K562 (cell line): ENCODE measurements around the gene HCCS. TPM values are rescaled to one million over a fixed set of nuclear protein-coding genes. Genes with fewer than 3 reads are reported as not detected.
A peak's percentile ranks its signal among the peaks of the same experiment; 100 is the strongest.

ENCODE experiments used
- ATAC-seq: fragments of 200-7000 bp; cut with Tn5 transposase; 3 replicates; pipeline ENCODE4 v1.9.1; 2020; ENCODE audit warnings: moderate library complexity
- BruUV-seq: library from RNA; stranded (reverse); fragments of 400-500 nt; replicated peaks from 2 replicates; lab custom pipeline; 2021; lab: Mats Ljungman, UMichigan
- CTCF ChIA-PET: fragments of 300-600 bp; formaldehyde crosslinking; extraction: SDS; loops from one replicate; lab custom pipeline; 2021; ENCODE audit warnings: low intra/inter-chr PET ratio; lab: Yijun Ruan, JAX
- POLR2A ChIA-PET: fragments of 300-600, 350-650 bp; sonication (Branson Sonifier 250); formaldehyde crosslinking; extraction: SDS; loops from one replicate; lab custom pipeline; 2021; ENCODE audit warnings: antibody characterized with exemption, inconsistent platforms; lab: Yijun Ruan, JAX
- DNase-seq, 4 experiments: peaks; one replicate each; pipeline versions ENCODE4 v3.0.0 to v3.0.0-alpha.2; 2011 to 2018; ENCODE audit warnings: low spot score in 3 of 4, mixed read lengths in 3 of 4; ENCODE audit errors: extremely low read depth in 1 of 4
- FAIRE-seq: peaks from 2 replicates; lab custom pipeline; 2011; peaks lifted over from hg19 to GRCh38; lab: Jason Lieb, UNC
- H2AFZ ChIP-seq: 2 replicates; pipeline ENCODE4 v1.6.0; 2011; ENCODE audit warnings: low read depth, low read length, control low read depth, inconsistent platforms
- H3K27ac ChIP-seq: fragments of 200-600 bp; 3 replicates; pipeline ENCODE4 v1.8.0; 2011; ENCODE audit warnings: low read depth, mild to moderate bottlenecking, control low read depth, inconsistent platforms, low read length, moderate library complexity, mixed read lengths; ENCODE audit errors: extremely low read depth
- H3K27me3 ChIP-seq, 2 experiments: fragments of 300-600 bp in 1 of 2; 2 replicates in 1 of 2; 3 replicates in 1 of 2; pipeline versions ENCODE4 v1.6.0 to v1.8.0; 2011; ENCODE audit warnings: inconsistent platforms in 2 of 2, low read length in 2 of 2, mild to moderate bottlenecking in 1 of 2, mixed read lengths in 1 of 2, moderate library complexity in 1 of 2; ENCODE audit not compliant: control insufficient read depth in 2 of 2, insufficient read depth in 2 of 2
- H3K36me3 ChIP-seq: fragments of 300-600 bp; 3 replicates; pipeline ENCODE4 v1.8.0; 2011; ENCODE audit warnings: mild to moderate bottlenecking, low read length, inconsistent platforms; ENCODE audit not compliant: control insufficient read depth, insufficient read depth
- H3K4me1 ChIP-seq, 2 experiments: fragments of 200-600 bp in 1 of 2; replicated peaks in 1 of 2; 2 replicates in 1 of 2; 3 replicates in 1 of 2; pipeline versions ENCODE4 v1.5.1 to v1.8.0; 2011; ENCODE audit warnings: inconsistent platforms in 2 of 2, low read length in 2 of 2, mild to moderate bottlenecking in 1 of 2, mixed read lengths in 1 of 2, moderate library complexity in 1 of 2; ENCODE audit not compliant: control insufficient read depth in 2 of 2, insufficient read depth in 2 of 2
- H3K4me2 ChIP-seq: 2 replicates; pipeline ENCODE4 v1.6.1; 2011; ENCODE audit warnings: low read length, control low read depth, inconsistent platforms, mixed read lengths; ENCODE audit not compliant: insufficient read depth
- H3K4me3 ChIP-seq: fragments of 200-600 bp; sonication (generic), shearing (Covaris generic); 2 replicates; pipeline ENCODE4 v1.5.1; 2016; ENCODE audit warnings: control low read depth, inconsistent platforms
- H3K79me2 ChIP-seq: fragments of 200-600 bp; 3 replicates; pipeline ENCODE4 v1.8.0; 2011; ENCODE audit warnings: low read length, inconsistent platforms; ENCODE audit not compliant: control insufficient read depth, insufficient read depth
- H3K9ac ChIP-seq, 2 experiments: 2 replicates each; pipeline versions ENCODE4 v1.6.0 to v1.6.1; 2011; ENCODE audit warnings: low read depth in 2 of 2, low read length in 2 of 2, control low read depth in 1 of 2, inconsistent platforms in 1 of 2, mild to moderate bottlenecking in 1 of 2, mixed read lengths in 1 of 2; ENCODE audit not compliant: insufficient read depth in 1 of 2
- H3K9me1 ChIP-seq: one replicate; pipeline ENCODE4 v1.6.0; 2011; ENCODE audit warnings: inconsistent platforms, mild to moderate bottlenecking, low read length, moderate library complexity; ENCODE audit not compliant: control insufficient read depth, insufficient read depth
- H3K9me3 ChIP-seq: replicated peaks from 2 replicates; pipeline ENCODE4 v1.5.1; 2011; ENCODE audit warnings: low read depth, low read length, inconsistent platforms; ENCODE audit not compliant: control insufficient read depth, insufficient read depth
- H4K20me1 ChIP-seq: replicated peaks from 2 replicates; pipeline ENCODE4 v1.6.1; 2011; ENCODE audit warnings: low read length, inconsistent platforms, mixed read lengths; ENCODE audit not compliant: control insufficient read depth, insufficient read depth
- CBX2 ChIP-seq: fragments of 200-600 bp; sonication (generic); IDR thresholded peaks from one replicate; pipeline ENCODE4 v1.6.1; 2012; ENCODE audit warnings: mild to moderate bottlenecking, low read length, inconsistent platforms; ENCODE audit not compliant: insufficient read depth, poor library complexity, severe bottlenecking
- MCM5 ChIP-seq: fragments of 450-650 bp; IDR thresholded peaks from 2 replicates; pipeline ENCODE4 v1.6.1; 2016; ENCODE audit warnings: low read depth
- NCOA2 ChIP-seq, 2 experiments: fragments of 450-650 bp; IDR thresholded peaks; 2 replicates each; pipeline ENCODE4 v1.6.1; 2018; ENCODE audit warnings: mild to moderate bottlenecking in 2 of 2, moderate library complexity in 1 of 2; ENCODE audit not compliant: partially characterized antibody in 2 of 2
- NR2F6 ChIP-seq: fragments of 450-650 bp; formaldehyde crosslinking; IDR thresholded peaks from 2 replicates; pipeline ENCODE4 v1.4.0; 2020; ENCODE audit warnings: mild to moderate bottlenecking
- RBFOX2 ChIP-seq: fragments of 200-400 bp; formaldehyde crosslinking; IDR thresholded peaks from 2 replicates; pipeline ENCODE4 v1.6.1; 2017; ENCODE audit warnings: low read depth, mild to moderate bottlenecking, low read length, moderate library complexity
- ZKSCAN1 ChIP-seq: fragments of 150-350 bp; IDR thresholded peaks from 2 replicates; pipeline ENCODE4 v1.6.1; 2016; ENCODE audit warnings: low read depth, low read length
- ZNF316 ChIP-seq: fragments of 450-650 bp; IDR thresholded peaks from 2 replicates; pipeline ENCODE4 v1.6.1; 2016
- WGBS: fragments of 100-300 bp; shearing (Covaris generic); methylation state at CpG from one replicate; pipeline ENCODE4 v1.1.6; 2016; ENCODE audit warnings: low coverage, mixed read lengths; ENCODE audit not compliant: insufficient coverage; ENCODE audit errors: missing lambda C conversion rate; 5-methylcytosine and 5-hydroxymethylcytosine counted together
- in situ Hi-C: fragments of 300-500 bp; cut with MboI; formaldehyde crosslinking; loops from 4 replicates; pipeline ENCODE4 v1.15.0; 2018; ENCODE audit warnings: inconsistent platforms, mixed read lengths
- intact Hi-C: fragments of 100-400 bp; cut with micrococcal nuclease; formaldehyde crosslinking; loops from 2 replicates; pipeline ENCODE4 v1.14.2; 2022
- polyA plus RNA-seq, 8 experiments: library from polyadenylated mRNA; depleted of rRNA in 4 of 8; stranded (reverse) in 5 of 8; unstranded in 3 of 8; fragments of >200 nt; fragmentation: Nextera tagmentation in 2 of 8; fragmentation: Illumina TruSeq in 1 of 8; extraction: Ambion mirVana in 2 of 8; extraction: Trizol in 1 of 8; gene quantifications; 2 replicates each; pipeline versions ENCODE4 v1.2.1 to v1.2.3, GENCODE V29; 2011 to 2014; ENCODE audit warnings: inconsistent platforms in 1 of 8, missing spikeins in 1 of 8
- total RNA-seq, 7 experiments: library from RNA; depleted of rRNA in 6 of 7; stranded (reverse); fragments of >200 nt in 6 of 7; fragmentation: Illumina TruSeq in 2 of 7; extraction: Trizol in 2 of 7; gene quantifications; 2 replicates each; pipeline versions ENCODE4 v1.2.1 to v1.2.3, GENCODE V29; 2011 to 2021; ENCODE audit warnings: low replicate concordance in 1 of 7
- TF ChIP-seq, protein P1 (sequence below), 2 experiments: fragments of 450-650 bp in 1 of 2; sonication (generic) in 1 of 2; formaldehyde crosslinking; conservative IDR thresholded peaks; 2 replicates each; pipeline versions ENCODE4 v1.4.0 to v1.8.1; 2020 to 2022; ENCODE audit warnings: mild to moderate bottlenecking in 1 of 2, missing genetic modification reagents in 1 of 2
- TF ChIP-seq, protein P2 (sequence below): sonication (generic); formaldehyde crosslinking; IDR thresholded peaks from 2 replicates; pipeline ENCODE4 v1.8.0; 2023; ENCODE audit warnings: missing genetic modification reagents, mild to moderate bottlenecking, borderline replicate concordance

The HCCS gene
- total and polyA plus RNA-seq, 9 of the 15 experiments (the other 6 are each of a cell fraction or from before 2014, with no cell fraction given): 22.9 to 81.5 (median 66.9) TPM

DNA sequence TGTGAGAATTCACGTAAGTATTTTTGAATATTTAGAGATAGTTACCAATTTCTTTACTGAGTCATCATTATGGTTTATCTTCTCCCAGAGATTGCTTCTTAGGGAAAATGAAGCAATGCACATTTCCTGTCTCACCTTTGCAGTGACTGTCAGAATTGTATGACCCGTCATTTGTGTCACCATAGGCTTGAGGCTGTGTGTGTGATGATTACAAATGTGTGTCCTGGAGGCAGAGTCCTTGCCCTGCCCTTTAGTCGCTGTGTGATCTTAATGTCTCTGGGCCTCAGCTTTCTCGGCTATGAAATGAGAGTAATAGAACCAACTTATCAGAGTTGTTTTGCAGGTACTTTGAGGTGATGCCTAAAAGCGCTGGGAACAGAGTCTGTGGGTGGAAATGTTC, 13.9 kb downstream of the HCCS start:
- DNase-seq (no peak), ATAC-seq (no peak), FAIRE-seq (no peak)
- Histone ChIP-seq H3K9ac (no peak overlapping the region), H3K4me2 (no peak overlapping the region), H3K27me3 (no peaks in the 10 kb centered on the region), H3K4me3 (no peak overlapping the region), H4K20me1 (no peaks in the 10 kb centered on the region), H3K27ac (no peak overlapping the region), H3K9me3 (no peaks in the 10 kb centered on the region), H3K79me2 (no peaks in the 10 kb centered on the region), H3K4me1 (no peaks in the 10 kb centered on the region), H3K36me3 (peaks cover 28% of the 10 kb centered on the region), H2AFZ (no peak overlapping the region), H3K9me1 (no peaks in the 10 kb centered on the region)
- ChIA-PET POLR2A (no interaction called here), CTCF (no interaction called here)
- peak; percentile 28; the same call in 1 of the 2 replicates for TF ChIP-seq ZNF316
- no peak for TF ChIP-seq NR2F6 (CRISPR knock-in tag)
- TF ChIP-seq, protein P1, sequence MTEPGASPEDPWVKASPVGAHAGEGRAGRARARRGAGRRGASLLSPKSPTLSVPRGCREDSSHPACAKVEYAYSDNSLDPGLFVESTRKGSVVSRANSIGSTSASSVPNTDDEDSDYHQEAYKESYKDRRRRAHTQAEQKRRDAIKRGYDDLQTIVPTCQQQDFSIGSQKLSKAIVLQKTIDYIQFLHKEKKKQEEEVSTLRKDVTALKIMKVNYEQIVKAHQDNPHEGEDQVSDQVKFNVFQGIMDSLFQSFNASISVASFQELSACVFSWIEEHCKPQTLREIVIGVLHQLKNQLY (CRISPR knock-in tag; conservative IDR thresholded peaks at IDR 0.05): no peak
- WGBS: 74% methylated on average over 5 of the region's 5 CpGs
- no TSS peak for BruUV-seq
- in situ Hi-C loops (loop anchor here (10.0 kb wide), 1 partner anchor 950 kb away; no protein-coding TSS in a partner anchor), intact Hi-C loops (no loop called here)

DNA sequence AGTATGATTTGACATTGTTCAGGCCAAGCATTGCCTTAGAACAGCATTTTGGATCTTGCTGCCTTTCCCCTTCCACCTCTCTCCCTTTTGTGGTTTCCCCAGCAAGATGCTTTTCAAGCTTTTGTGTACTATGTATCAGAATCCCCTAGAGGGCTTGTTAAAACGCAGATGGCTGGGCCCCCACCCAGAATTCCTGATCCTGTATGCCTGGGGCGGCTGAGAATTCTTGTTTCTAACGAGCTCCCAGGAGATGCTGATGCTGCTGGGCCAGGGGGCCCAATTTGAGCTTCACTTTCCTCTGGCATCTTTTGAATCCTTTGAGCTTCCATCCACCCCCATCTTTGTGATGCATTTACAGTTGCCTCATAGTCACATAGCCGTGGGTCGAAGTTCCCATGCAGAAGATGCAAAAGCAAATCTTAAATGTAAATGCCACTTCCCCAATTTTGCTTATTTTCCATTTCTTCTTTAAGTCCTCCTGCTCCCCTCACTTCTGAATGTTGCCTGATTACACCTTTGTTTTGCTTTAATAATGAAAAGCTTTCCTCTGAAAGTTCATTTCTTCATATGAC, 18.5 kb downstream of the HCCS start:
- Histone ChIP-seq H3K79me2 (no peaks in the 10 kb centered on the region), H3K9me1 (no peaks in the 10 kb centered on the region), H3K4me3 (no peak overlapping the region), H3K36me3 (no peaks in the 10 kb centered on the region), H3K9ac (no peak overlapping the region), H3K4me1 (peaks cover 0 to 2% of the 10 kb centered on the region in 2 experiments; a peak in 2 of 5 replicates), H3K27me3 (no peaks in the 10 kb centered on the region), H3K27ac (no peak overlapping the region), H3K4me2 (no peak overlapping the region), H4K20me1 (no peaks in the 10 kb centered on the region), H3K9me3 (no peaks in the 10 kb centered on the region), H2AFZ (no peak overlapping the region)
- ChIA-PET POLR2A (interaction anchor here (0.6 kb wide), 2 partner anchors 19 to 458 kb away, joined by 3 read pairs; no protein-coding TSS in a partner anchor), CTCF (no interaction called here)
- ATAC-seq: no peak
- no peak for DNase-seq
- no TSS peak for BruUV-seq
- in situ Hi-C loops (loop anchor here (10.0 kb wide), 1 partner anchor 955 kb away; no protein-coding TSS in a partner anchor), intact Hi-C loops (loop anchor here (10.0 kb wide), 1 partner anchor 255 kb away; no protein-coding TSS in a partner anchor)
- no peak for FAIRE-seq
- WGBS: 58% methylated on average over 5 of the region's 5 CpGs
- no peak for TF ChIP-seq MCM5
- TF ChIP-seq, protein P2, sequence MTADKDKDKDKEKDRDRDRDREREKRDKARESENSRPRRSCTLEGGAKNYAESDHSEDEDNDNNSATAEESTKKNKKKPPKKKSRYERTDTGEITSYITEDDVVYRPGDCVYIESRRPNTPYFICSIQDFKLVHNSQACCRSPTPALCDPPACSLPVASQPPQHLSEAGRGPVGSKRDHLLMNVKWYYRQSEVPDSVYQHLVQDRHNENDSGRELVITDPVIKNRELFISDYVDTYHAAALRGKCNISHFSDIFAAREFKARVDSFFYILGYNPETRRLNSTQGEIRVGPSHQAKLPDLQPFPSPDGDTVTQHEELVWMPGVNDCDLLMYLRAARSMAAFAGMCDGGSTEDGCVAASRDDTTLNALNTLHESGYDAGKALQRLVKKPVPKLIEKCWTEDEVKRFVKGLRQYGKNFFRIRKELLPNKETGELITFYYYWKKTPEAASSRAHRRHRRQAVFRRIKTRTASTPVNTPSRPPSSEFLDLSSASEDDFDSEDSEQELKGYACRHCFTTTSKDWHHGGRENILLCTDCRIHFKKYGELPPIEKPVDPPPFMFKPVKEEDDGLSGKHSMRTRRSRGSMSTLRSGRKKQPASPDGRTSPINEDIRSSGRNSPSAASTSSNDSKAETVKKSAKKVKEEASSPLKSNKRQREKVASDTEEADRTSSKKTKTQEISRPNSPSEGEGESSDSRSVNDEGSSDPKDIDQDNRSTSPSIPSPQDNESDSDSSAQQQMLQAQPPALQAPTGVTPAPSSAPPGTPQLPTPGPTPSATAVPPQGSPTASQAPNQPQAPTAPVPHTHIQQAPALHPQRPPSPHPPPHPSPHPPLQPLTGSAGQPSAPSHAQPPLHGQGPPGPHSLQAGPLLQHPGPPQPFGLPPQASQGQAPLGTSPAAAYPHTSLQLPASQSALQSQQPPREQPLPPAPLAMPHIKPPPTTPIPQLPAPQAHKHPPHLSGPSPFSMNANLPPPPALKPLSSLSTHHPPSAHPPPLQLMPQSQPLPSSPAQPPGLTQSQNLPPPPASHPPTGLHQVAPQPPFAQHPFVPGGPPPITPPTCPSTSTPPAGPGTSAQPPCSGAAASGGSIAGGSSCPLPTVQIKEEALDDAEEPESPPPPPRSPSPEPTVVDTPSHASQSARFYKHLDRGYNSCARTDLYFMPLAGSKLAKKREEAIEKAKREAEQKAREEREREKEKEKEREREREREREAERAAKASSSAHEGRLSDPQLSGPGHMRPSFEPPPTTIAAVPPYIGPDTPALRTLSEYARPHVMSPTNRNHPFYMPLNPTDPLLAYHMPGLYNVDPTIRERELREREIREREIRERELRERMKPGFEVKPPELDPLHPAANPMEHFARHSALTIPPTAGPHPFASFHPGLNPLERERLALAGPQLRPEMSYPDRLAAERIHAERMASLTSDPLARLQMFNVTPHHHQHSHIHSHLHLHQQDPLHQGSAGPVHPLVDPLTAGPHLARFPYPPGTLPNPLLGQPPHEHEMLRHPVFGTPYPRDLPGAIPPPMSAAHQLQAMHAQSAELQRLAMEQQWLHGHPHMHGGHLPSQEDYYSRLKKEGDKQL: no peak
- no peak for TF ChIP-seq RBFOX2
- TF ChIP-seq NCOA2 (IDR thresholded peaks at IDR 0.05; ENCODE audit: partially characterized antibody in 2 of 2): no peak
- no peak for TF ChIP-seq CBX2
- no peak for TF ChIP-seq ZKSCAN1
